HepG2 (cell line): ENCODE data around the gene KCNH6. TPM values are rescaled to one million over a fixed set of nuclear protein-coding genes. Genes with fewer than 3 reads are reported as not detected.

Experiments used
- CHD2 ChIP-seq: IDR thresholded peaks from 2 replicates; pipeline ENCODE4 v1.6.1; 2011; ENCODE audit warnings: low read depth, low read length, improper control_type of control experiment
- CHD4 ChIP-seq: fragments of 200-600 bp; sonication (generic); IDR thresholded peaks from 2 replicates; pipeline ENCODE4 v1.7.0; 2017; ENCODE audit warnings: mild to moderate bottlenecking, low read length, borderline replicate concordance
- CREM ChIP-seq, 2 experiments: sonication (generic) in 1 of 2; formaldehyde crosslinking in 1 of 2; IDR thresholded peaks; 2 replicates each; pipeline versions ENCODE4 v1.4.0 to v1.6.1; 2016 to 2020; ENCODE audit warnings: antibody characterized with exemption in 1 of 2, mild to moderate bottlenecking in 1 of 2, missing genetic modification reagents in 1 of 2
- FOXO4 ChIP-seq: sonication (generic); formaldehyde crosslinking; conservative IDR thresholded peaks from 2 replicates; pipeline ENCODE4 v1.8.1; 2023; ENCODE audit warnings: missing genetic modification reagents
- ISX ChIP-seq: sonication (generic); formaldehyde crosslinking; conservative IDR thresholded peaks from 2 replicates; pipeline ENCODE4 v1.5.0; 2020; ENCODE audit warnings: missing genetic modification reagents
- NCOA2 ChIP-seq: sonication (generic); formaldehyde crosslinking; IDR thresholded peaks from 2 replicates; pipeline ENCODE4 v1.8.0; 2022; ENCODE audit warnings: inconsistent platforms
- NONO ChIP-seq, 2 experiments: fragments of 450-650 bp in 1 of 2; sonication (generic) in 1 of 2; formaldehyde crosslinking in 1 of 2; IDR thresholded peaks in 1 of 2; conservative IDR thresholded peaks in 1 of 2; 2 replicates each; pipeline versions ENCODE4 v1.6.1 to v1.8.0; 2017 to 2022; ENCODE audit warnings: mild to moderate bottlenecking in 1 of 2, missing genetic modification reagents in 1 of 2, moderate library complexity in 1 of 2
- ZC3H13 ChIP-seq: sonication (generic); formaldehyde crosslinking; IDR thresholded peaks from 2 replicates; pipeline ENCODE4 v1.8.1; 2023; ENCODE audit warnings: mild to moderate bottlenecking, missing genetic modification reagents, moderate library complexity
- ZNF101 ChIP-seq: sonication (generic); formaldehyde crosslinking; IDR thresholded peaks from 2 replicates; pipeline ENCODE4 v1.4.0; 2020; ENCODE audit warnings: mild to moderate bottlenecking, low read depth, missing genetic modification reagents, borderline replicate concordance
- ZNF18 ChIP-seq: sonication (generic); formaldehyde crosslinking; IDR thresholded peaks from 2 replicates; pipeline ENCODE4 v1.8.0; 2022; ENCODE audit warnings: mild to moderate bottlenecking, missing genetic modification reagents; ENCODE audit not compliant: insufficient replicate concordance
- ZNF281 ChIP-seq: sonication (generic); formaldehyde crosslinking; IDR thresholded peaks from 2 replicates; pipeline ENCODE4 v1.4.0; 2020; ENCODE audit warnings: missing genetic modification reagents, borderline replicate concordance
- ZNF709 ChIP-seq: sonication (generic); formaldehyde crosslinking; IDR thresholded peaks from 2 replicates; pipeline ENCODE4 v1.5.0; 2020; ENCODE audit warnings: mild to moderate bottlenecking, missing genetic modification reagents
- ZNF776 ChIP-seq: sonication (generic); formaldehyde crosslinking; IDR thresholded peaks from 2 replicates; pipeline ENCODE4 v1.4.0; 2020; ENCODE audit warnings: mild to moderate bottlenecking, missing genetic modification reagents
- ZNF782 ChIP-seq: sonication (generic); formaldehyde crosslinking; IDR thresholded peaks from 2 replicates; pipeline ENCODE4 v1.4.0; 2020; ENCODE audit warnings: missing genetic modification reagents, mild to moderate bottlenecking, borderline replicate concordance
- ZSCAN20 ChIP-seq: sonication (generic); formaldehyde crosslinking; IDR thresholded peaks from 2 replicates; pipeline ENCODE4 v1.4.0; 2020; ENCODE audit warnings: missing genetic modification reagents, mild to moderate bottlenecking, borderline replicate concordance
- ZUFSP ChIP-seq: sonication (generic); formaldehyde crosslinking; IDR thresholded peaks from 2 replicates; pipeline ENCODE4 v1.9.0; 2021; ENCODE audit warnings: missing genetic modification reagents, mild to moderate bottlenecking, borderline replicate concordance
- polyA plus RNA-seq, 8 experiments: library from polyadenylated mRNA; depleted of rRNA in 3 of 8; stranded (reverse) in 7 of 8; unstranded in 1 of 8; fragments of >200 nt; fragmentation: Illumina TruSeq in 4 of 8; extraction: Trizol in 4 of 8; gene quantifications; 2 replicates each; pipeline versions ENCODE4 v1.2.1 to v1.2.3, GENCODE V29; 2011 to 2016; ENCODE audit warnings: low read depth in 4 of 8, missing spikeins in 1 of 8, mixed read lengths in 1 of 8; ENCODE audit not compliant: insufficient read depth in 1 of 8
- total RNA-seq, 5 experiments: library from RNA; depleted of rRNA; stranded (reverse); fragments of >200 nt; fragmentation: Illumina TruSeq; extraction: Trizol; gene quantifications; 2 replicates each; pipeline ENCODE4 v1.2.3, GENCODE V29; 2016; ENCODE audit warnings: low read depth in 1 of 5

The KCNH6 gene
- total and polyA plus RNA-seq, 2 of the 13 experiments (the other 11 are each of a cell fraction or from before 2014, with no cell fraction given), result 0.05 to 0.18 TPM

GRCh38 chr17:63531022-63531965 is 8.1 kb downstream of the KCNH6 start (continued):
- TF ChIP-seq FOXO4 (CRISPR knock-in tag) (no peak), CREM (IDR thresholded peaks at IDR 0.05) (peak; percentile 79; the same call in 1 of the 2 replicates), CREM (CRISPR knock-in tag; IDR thresholded peaks at IDR 0.05) (no peak), ZNF776 (no peak), ZUFSP (no peak), ZNF18 (CRISPR knock-in tag) (no peak), ZC3H13 (CRISPR knock-in tag) (no peak), ZNF782 (CRISPR knock-in tag) (peak; percentile 79; the same call in 1 of the 2 replicates), ZNF709 (CRISPR knock-in tag) (peak; percentile 39; the same call in 1 of the 2 replicates), ZSCAN20 (CRISPR knock-in tag) (no peak), NONO (IDR thresholded peaks at IDR 0.05) (no peak), NONO (CRISPR knock-in tag; conservative IDR thresholded peaks at IDR 0.05) (peak; percentile 95), CHD4 (no peak), NCOA2 (CRISPR knock-in tag) (peak; percentile 91), ZNF101 (CRISPR knock-in tag) (no peak), ZNF281 (CRISPR knock-in tag) (peak; percentile 53; the same call in 1 of the 2 replicates), CHD2 (no peak), ISX (no peak)
